LNCAP (cell line): ENCODE measurements around the gene C19orf25.

Source experiments
- CTCF ChIP-seq: fragments of 450-650 bp; IDR thresholded peaks from 2 replicates; pipeline ENCODE4 v1.5.1; 2017; ENCODE audit warnings: mild to moderate bottlenecking

C19orf25 gene

GRCh38 chr19:1450735-1451731, 28.0 kb downstream of the C19orf25 start:
- no peak for TF ChIP-seq CTCF

GRCh38 chr19:1449467-1450442, 29.3 kb downstream of the C19orf25 start, which contains the start of gene APC2:
Gene APC2, plus strand, starts transcription at chr19:1450121. Its CDS starts 2,881 bp downstream, at chr19:1453002.
- no peak for TF ChIP-seq CTCF

GRCh38 chr19:1447944-1448343, 31.1 kb downstream of the C19orf25 start:
- TF ChIP-seq CTCF, result no peak

- no peak for TF ChIP-seq CTCF
These were observed 31.5 kb downstream of the C19orf25 start for GRCh38 chr19:1447504-1447903.

GRCh38 chr19:1446713-1447481, 32.1 kb downstream of the C19orf25 start:
- TF ChIP-seq CTCF, result no peak

- no peak for TF ChIP-seq CTCF
These were observed 32.9 kb downstream of the C19orf25 start for GRCh38 chr19:1445932-1446712.
